Measurements from ENCODE around the gene PDXDC1.
"Not testable (repeated sequence)": the region's sequence is repeated elsewhere in the genome, so short reads cannot be mapped to it uniquely, and the experiment has no call there.

DNA sequence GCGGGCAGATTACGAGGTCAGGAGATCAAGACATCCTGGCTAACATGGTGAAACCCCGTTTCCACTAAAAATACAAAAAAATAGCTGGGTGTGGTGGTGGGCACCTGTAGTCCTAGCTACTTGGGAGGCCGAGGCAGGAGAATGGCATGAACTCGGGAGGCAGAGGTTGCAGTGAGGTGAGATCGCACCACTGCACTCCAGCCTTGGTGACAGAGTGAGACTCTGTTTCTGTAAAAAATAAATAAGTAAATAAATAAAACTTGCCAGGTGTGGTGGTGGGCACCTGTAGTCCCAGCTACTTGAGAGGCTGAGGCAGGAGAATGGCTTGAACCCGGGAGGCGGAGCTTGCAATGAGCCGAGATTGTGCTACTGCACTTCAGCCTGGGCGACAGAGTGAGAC is 38.1 kb downstream of the PDXDC1 start:
- TF ChIP-seq, protein P1, sequence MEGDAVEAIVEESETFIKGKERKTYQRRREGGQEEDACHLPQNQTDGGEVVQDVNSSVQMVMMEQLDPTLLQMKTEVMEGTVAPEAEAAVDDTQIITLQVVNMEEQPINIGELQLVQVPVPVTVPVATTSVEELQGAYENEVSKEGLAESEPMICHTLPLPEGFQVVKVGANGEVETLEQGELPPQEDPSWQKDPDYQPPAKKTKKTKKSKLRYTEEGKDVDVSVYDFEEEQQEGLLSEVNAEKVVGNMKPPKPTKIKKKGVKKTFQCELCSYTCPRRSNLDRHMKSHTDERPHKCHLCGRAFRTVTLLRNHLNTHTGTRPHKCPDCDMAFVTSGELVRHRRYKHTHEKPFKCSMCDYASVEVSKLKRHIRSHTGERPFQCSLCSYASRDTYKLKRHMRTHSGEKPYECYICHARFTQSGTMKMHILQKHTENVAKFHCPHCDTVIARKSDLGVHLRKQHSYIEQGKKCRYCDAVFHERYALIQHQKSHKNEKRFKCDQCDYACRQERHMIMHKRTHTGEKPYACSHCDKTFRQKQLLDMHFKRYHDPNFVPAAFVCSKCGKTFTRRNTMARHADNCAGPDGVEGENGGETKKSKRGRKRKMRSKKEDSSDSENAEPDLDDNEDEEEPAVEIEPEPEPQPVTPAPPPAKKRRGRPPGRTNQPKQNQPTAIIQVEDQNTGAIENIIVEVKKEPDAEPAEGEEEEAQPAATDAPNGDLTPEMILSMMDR (conservative IDR thresholded peaks at IDR 0.05; ENCODE audit: low read depth, low read length): not testable (repeated sequence)
- TF ChIP-seq EZH2 (IDR thresholded peaks at IDR 0.05; ENCODE audit: low read length, unreplicated experiment); EZH2phosphoT487 (IDR thresholded peaks at IDR 0.05; ENCODE audit: borderline replicate concordance, low read length): not testable (repeated sequence)
